Measurements from ENCODE around the gene CBFA2T2. TPM values are rescaled to one million over a fixed set of nuclear protein-coding genes. Genes with fewer than 3 reads are reported as not detected.

The CBFA2T2 gene
- total RNA-seq, 6 donors from 2014 or later, result 10.0 to 35.6 (median 16.2) TPM

DNA sequence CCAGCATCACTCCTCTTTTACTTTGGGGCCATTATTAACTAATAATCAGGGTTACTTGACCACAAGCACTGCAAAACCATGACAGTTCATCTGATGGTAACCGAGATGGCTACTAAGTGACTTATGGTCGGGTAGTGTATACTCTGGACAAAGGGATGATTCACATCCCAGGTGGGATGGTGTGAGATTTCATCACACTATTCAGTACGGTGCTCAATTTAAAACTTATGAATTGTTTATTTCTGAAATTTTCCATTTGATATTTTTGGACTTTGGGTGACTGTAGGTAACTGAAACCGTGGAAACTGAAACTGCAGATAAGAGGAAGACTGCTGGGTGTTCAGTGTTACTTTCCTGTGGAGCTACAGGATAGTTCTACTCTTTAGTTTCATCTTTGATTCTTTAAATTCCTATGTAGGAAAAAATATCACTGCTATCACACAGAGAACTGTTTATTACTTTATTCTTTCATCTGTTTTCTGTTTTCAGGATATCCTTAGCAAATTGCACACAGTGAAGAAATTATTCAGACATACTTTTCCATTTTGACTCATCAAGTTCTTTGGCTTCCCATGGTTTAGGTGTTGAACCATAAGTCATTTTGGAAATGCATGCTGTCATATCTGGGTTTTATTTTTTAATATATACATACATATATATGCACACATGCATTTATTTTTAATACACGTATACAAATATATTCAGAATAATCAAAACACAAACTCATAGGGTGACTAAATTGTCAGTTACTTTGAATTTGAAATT is 113.1 kb downstream of the CBFA2T2 start:
- H3K9me3 ChIP-seq, result no peaks in the 10 kb centered on the region
- peaks cover 0 to 6% (median 3%) of the 10 kb centered on the region in 4 donors for H3K4me1 ChIP-seq
- H3K4me3 ChIP-seq, result no peak overlapping the region
- H3K27me3 ChIP-seq, result no peaks in the 10 kb centered on the region
- WGBS, 2 donors, result 78 to 83% methylated on average over 5 of the region's 5 CpGs
- ATAC-seq (ENCODE audit: low FRiP score in 2 of 2), result no peak
- H3K36me3 ChIP-seq, result peaks cover 0 to 15% (median 4%) of the 10 kb centered on the region in 4 donors
- no peak for DNase-seq
- no peak overlapping the region for H3K27ac ChIP-seq
- TF ChIP-seq POLR2AphosphoS5 (IDR thresholded peaks at IDR 0.05) (no peak), EP300 (IDR thresholded peaks at IDR 0.05) (no peak), POLR2A (IDR thresholded peaks at IDR 0.05) (no peak)
- TF ChIP-seq, protein P1, sequence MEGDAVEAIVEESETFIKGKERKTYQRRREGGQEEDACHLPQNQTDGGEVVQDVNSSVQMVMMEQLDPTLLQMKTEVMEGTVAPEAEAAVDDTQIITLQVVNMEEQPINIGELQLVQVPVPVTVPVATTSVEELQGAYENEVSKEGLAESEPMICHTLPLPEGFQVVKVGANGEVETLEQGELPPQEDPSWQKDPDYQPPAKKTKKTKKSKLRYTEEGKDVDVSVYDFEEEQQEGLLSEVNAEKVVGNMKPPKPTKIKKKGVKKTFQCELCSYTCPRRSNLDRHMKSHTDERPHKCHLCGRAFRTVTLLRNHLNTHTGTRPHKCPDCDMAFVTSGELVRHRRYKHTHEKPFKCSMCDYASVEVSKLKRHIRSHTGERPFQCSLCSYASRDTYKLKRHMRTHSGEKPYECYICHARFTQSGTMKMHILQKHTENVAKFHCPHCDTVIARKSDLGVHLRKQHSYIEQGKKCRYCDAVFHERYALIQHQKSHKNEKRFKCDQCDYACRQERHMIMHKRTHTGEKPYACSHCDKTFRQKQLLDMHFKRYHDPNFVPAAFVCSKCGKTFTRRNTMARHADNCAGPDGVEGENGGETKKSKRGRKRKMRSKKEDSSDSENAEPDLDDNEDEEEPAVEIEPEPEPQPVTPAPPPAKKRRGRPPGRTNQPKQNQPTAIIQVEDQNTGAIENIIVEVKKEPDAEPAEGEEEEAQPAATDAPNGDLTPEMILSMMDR (IDR thresholded peaks at IDR 0.05), result no peak

DNA sequence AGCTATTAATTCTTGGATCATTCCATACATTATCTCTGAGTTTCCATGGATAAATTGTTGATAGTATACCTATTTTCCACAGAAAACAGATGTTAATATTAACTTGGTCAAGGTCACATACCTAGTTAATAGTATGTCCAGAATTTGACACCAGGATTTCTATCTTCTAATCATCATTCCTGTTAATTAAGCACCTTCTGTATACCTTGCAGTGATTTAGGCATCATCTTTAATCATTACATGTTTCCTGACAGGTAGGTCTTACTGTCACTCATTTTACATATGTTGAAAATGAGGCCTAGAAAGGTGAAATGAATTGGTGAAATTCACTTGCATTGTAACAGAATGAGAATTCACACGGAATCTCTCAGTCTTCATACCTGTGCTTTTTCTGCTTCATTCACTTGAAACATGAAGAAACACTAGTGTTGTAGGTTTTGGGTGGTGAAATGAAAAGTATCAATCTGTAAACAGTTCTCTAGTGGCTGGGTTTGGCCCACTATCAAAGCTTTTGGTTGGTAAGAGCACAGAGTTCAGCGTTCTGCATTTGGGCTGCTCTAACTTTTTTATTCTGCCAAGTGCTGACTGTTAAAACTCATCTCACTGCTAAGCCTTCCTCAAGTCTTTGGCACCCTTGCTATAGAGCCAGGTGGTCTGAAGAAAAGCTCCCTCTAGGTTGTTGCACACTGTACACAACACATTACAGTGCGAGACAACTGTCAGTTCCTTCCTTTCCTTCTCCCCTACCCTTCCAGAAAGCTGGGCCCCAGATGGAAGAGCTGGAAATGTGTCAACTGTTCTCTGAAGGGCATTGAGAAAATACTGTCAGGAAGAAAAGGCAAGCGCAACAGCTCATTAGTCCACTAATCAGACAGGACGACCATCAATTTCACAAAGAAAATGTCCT is 114.4 kb downstream of the CBFA2T2 start:
- ATAC-seq (ENCODE audit: low FRiP score in 2 of 2), result no peak
- 47 to 57% methylated on average over 5 of the region's 5 CpGs for WGBS, 2 donors
- H3K4me1 ChIP-seq, result peaks cover 0 to 6% (median 3%) of the 10 kb centered on the region in 4 donors
- no peak overlapping the region for H3K27ac ChIP-seq
- H3K4me3 ChIP-seq, result no peak overlapping the region
- no peak for DNase-seq
- TF ChIP-seq POLR2AphosphoS5 (IDR thresholded peaks at IDR 0.05), result no peak
- TF ChIP-seq POLR2A (IDR thresholded peaks at IDR 0.05), result no peak
- TF ChIP-seq, protein P1 (IDR thresholded peaks at IDR 0.05), result no peak
- no peak for TF ChIP-seq EP300 (IDR thresholded peaks at IDR 0.05)
- H3K27me3 ChIP-seq, result no peaks in the 10 kb centered on the region
- H3K36me3 ChIP-seq, result peaks cover 0 to 26% (median 5%) of the 10 kb centered on the region in 4 donors
- no peaks in the 10 kb centered on the region for H3K9me3 ChIP-seq

DNA sequence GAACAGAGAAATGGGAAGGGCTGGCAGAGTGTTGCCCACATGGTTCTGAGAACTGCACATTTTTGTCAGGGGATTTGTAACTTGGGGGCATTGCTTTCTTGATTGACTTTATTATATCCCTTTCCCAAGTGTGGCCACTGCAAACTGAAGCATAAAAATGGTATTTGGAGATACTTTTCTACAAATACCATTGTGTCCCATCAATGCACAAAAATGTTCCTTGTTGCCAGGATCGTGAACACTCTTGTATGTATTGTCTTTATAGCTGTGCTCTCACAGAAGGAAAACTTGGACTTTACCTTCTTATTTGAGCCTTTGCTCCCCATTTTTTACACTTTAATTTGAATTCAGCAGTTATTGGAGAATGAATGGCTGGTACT is 115.1 kb downstream of the CBFA2T2 start:
- Histone ChIP-seq H3K4me3 (no peak overlapping the region), H3K9me3 (no peaks in the 10 kb centered on the region), H3K27me3 (no peaks in the 10 kb centered on the region), H3K36me3 (peaks cover 0 to 26% (median 5%) of the 10 kb centered on the region in 4 donors), H3K27ac (no peak overlapping the region), H3K4me1 (peaks cover 0 to 6% (median 3%) of the 10 kb centered on the region in 4 donors)
- ATAC-seq (ENCODE audit: low FRiP score in 2 of 2), result no peak
- 78 to 95% methylated on average over 1 of the region's 1 CpG for WGBS, 2 donors
- TF ChIP-seq POLR2AphosphoS5 (IDR thresholded peaks at IDR 0.05) (no peak), EP300 (IDR thresholded peaks at IDR 0.05) (no peak), POLR2A (IDR thresholded peaks at IDR 0.05) (no peak)
- TF ChIP-seq, protein P1 (IDR thresholded peaks at IDR 0.05), result no peak
- no peak for DNase-seq

DNA sequence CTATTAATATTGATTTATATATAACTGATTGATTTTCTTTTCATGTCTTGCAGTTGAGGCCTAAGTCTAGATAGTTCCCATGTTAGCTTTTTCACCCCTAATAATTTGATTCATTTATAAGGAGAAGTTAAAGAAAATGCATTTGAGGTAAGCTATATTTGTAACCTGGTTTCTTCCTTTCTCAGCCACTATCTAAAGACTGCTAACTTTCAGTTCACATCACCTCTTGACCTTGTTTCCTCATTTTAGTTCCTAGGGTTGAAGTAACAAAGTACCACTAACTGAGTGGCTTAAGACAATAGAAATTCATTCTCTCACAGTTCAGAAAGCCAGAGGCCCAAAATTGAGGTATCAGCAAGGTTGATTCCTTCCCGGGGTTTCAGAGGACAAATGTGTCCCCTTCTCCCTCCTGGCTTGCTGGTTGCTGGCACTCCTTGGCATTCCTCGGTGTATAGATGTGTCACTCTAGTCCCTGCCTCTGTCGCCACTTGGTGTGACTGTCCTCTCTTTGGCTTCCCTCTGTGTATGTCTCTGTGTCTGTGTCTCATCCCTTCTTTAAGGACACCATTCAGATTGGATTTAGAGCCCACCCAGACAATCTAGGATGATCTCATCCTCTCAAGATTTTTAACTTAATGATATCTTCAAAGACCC is 116.3 kb downstream of the CBFA2T2 start:
- no peak for ATAC-seq (ENCODE audit: low FRiP score in 2 of 2)
- no peak for DNase-seq
- Histone ChIP-seq H3K27me3 (no peaks in the 10 kb centered on the region), H3K4me1 (peaks cover 0 to 6% (median 3%) of the 10 kb centered on the region in 4 donors), H3K9me3 (no peaks in the 10 kb centered on the region), H3K4me3 (no peak overlapping the region), H3K36me3 (peaks cover 3 to 27% (median 12%) of the 10 kb centered on the region in 4 donors), H3K27ac (no peak overlapping the region)
- 92 to 95% methylated on average over 3 of the region's 3 CpGs for WGBS, 2 donors
- TF ChIP-seq EP300 (IDR thresholded peaks at IDR 0.05), result no peak
- TF ChIP-seq POLR2A (IDR thresholded peaks at IDR 0.05), result no peak
- TF ChIP-seq, protein P1 (IDR thresholded peaks at IDR 0.05), result no peak
- no peak for TF ChIP-seq POLR2AphosphoS5 (IDR thresholded peaks at IDR 0.05)

Data from upper lobe of left lung (tissue), 6 donors.